ENCODE measurements around the gene AHCYL1. TPM values are rescaled to one million over a fixed set of nuclear protein-coding genes. Genes with fewer than 3 reads are reported as not detected.

Gene AHCYL1
- total and polyA plus RNA-seq, 2 of the 8 experiments (the other 6 are each of a cell fraction or from before 2014, with no cell fraction given), result 64.5 to 95.9 TPM

DNA sequence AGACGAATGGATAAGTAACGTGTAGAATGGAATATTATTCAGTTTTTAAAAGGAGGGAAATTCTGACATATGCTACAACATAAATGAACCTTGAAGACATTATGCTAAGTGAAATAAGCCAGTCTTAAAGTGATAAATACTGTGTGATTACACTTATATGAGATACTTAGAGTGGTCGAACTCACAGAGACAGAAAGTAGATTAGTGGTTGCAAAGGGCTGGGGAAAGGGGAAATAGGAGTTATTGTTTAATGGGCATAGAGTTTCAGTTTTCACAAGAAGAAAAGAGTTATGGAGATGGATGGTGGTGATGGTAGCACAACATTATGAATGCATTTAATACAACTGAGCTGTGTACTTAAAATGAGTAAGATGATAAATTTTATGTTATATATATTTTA lies 14.7 kb upstream of the AHCYL1 start:
- H3K14ac ChIP-seq (ENCODE audit: insufficient read length), result no peak overlapping the region
- no peak overlapping the region for H3K18ac ChIP-seq (ENCODE audit: extremely low read depth, low read length)
- H3K4me1 ChIP-seq (replicated peaks in 1 of 4; ENCODE audit: control insufficient read depth in 3 of 4, insufficient read depth in 4 of 4, low read length in 3 of 4), result no peaks in the 10 kb centered on the region
- H3K56ac ChIP-seq (replicated peaks; ENCODE audit: insufficient read length, low read depth, low read length), result no peak overlapping the region
- no peak overlapping the region for H4K91ac ChIP-seq (replicated peaks; ENCODE audit: insufficient read length, low read length)
- FAIRE-seq (no peak), DNase-seq (ENCODE audit: low read depth in 1 of 2, low spot score in 2 of 2) (no peak)
- H4K5ac ChIP-seq (ENCODE audit: insufficient read length, low read depth, low read length), result no peak overlapping the region
- POLR2A ChIA-PET (ENCODE audit: partially characterized antibody), result interaction anchor here (0.9 kb wide), 1 partner anchor 45 kb away, joined by 3 read pairs; no protein-coding TSS in a partner anchor
- H3K23ac ChIP-seq (ENCODE audit: insufficient read length), result no peak overlapping the region
- no peak overlapping the region for H2BK12ac ChIP-seq (ENCODE audit: low read depth, low read length)
- no peaks in the 10 kb centered on the region for H3K79me2 ChIP-seq (ENCODE audit: control insufficient read depth in 1 of 2, insufficient read depth in 2 of 2, low read length in 2 of 2)
- H3K4ac ChIP-seq (replicated peaks; ENCODE audit: insufficient read length, low read depth, low read length), result no peak overlapping the region
- no peak overlapping the region for H2BK20ac ChIP-seq (ENCODE audit: low read length)
- H3K27me3 ChIP-seq (replicated peaks in 1 of 4; ENCODE audit: control insufficient read depth in 3 of 4, extremely low read depth in 1 of 4, insufficient read depth in 3 of 4, low read length in 3 of 4), result no peaks in the 10 kb centered on the region
- no peak overlapping the region for H2AK5ac ChIP-seq (ENCODE audit: low read depth, low read length)
- H3K36me3 ChIP-seq (ENCODE audit: control insufficient read depth in 2 of 4, insufficient read depth in 4 of 4, low read length in 3 of 4), result no peaks in the 10 kb centered on the region
- no peaks in the 10 kb centered on the region for H4K20me1 ChIP-seq (replicated peaks in 1 of 2; ENCODE audit: control insufficient read depth in 1 of 2, insufficient read depth in 2 of 2, low read length in 2 of 2)
- H2AFZ ChIP-seq (ENCODE audit: low read length), result no peak overlapping the region
- CTCF ChIA-PET (ENCODE audit: partially characterized antibody), result no interaction called here
- no peaks in the 10 kb centered on the region for H3K79me1 ChIP-seq (ENCODE audit: low read depth, low read length)
- H2BK15ac ChIP-seq (ENCODE audit: low read length), result no peak overlapping the region
- H2BK120ac ChIP-seq (replicated peaks; ENCODE audit: low read depth, low read length), result no peak overlapping the region
- WGBS, 2 experiments (ENCODE audit: extremely low coverage in 1 of 2, insufficient coverage in 1 of 2, insufficient read length in 1 of 2, insufficient replicate concordance in 2 of 2, low coverage in 1 of 2, low lambda C conversion rate in 2 of 2, missing lambda C conversion rate in 1 of 2), result 90% methylated on average over 3 of the region's 3 CpGs; no CpG with 5 or more reads in 1 of the 2 experiments
- H3K9ac ChIP-seq (replicated peaks in 1 of 4; ENCODE audit: extremely low read depth in 1 of 4, low read depth in 3 of 4, low read length in 3 of 4), result no peak overlapping the region
- no peak for TF ChIP-seq ATF2 (IDR thresholded peaks at IDR 0.05; ENCODE audit: low read length)
- no peak for TF ChIP-seq HDAC6 (IDR thresholded peaks at IDR 0.05; ENCODE audit: low read depth, low read length)
- TF ChIP-seq KDM5A (IDR thresholded peaks at IDR 0.05; ENCODE audit: low read length), result no peak
- no peaks in the 10 kb centered on the region for H3K23me2 ChIP-seq (ENCODE audit: low read depth, low read length)
- no peak overlapping the region for H3K27ac ChIP-seq (ENCODE audit: low read depth, low read length)
- H3K4me2 ChIP-seq (ENCODE audit: insufficient read depth in 1 of 2, low read depth in 2 of 2, low read length in 2 of 2), result no peak overlapping the region
- no peak overlapping the region for H4K8ac ChIP-seq (ENCODE audit: extremely low read depth, insufficient read depth, low read length)
- H3K4me3 ChIP-seq (ENCODE audit: extremely low read depth in 1 of 4, insufficient read depth in 2 of 4, low read depth in 3 of 4, low read length in 4 of 4), result no peak overlapping the region
- no peaks in the 10 kb centered on the region for H3K9me3 ChIP-seq (ENCODE audit: insufficient read depth in 2 of 2, low read depth in 1 of 2, low read length in 1 of 2)
- no peak overlapping the region for H2BK5ac ChIP-seq (ENCODE audit: low read depth, low read length)

All from H1 (cell line).